WI38 (cell line): ENCODE data around the gene PAM.

Source experiments
- H3K4me3 ChIP-seq: 2 replicates; pipeline ENCODE4 v1.5.1; 2011; ENCODE audit warnings: low read depth, mild to moderate bottlenecking, control low read depth, low read length
- TF ChIP-seq, protein P1 (sequence below): IDR thresholded peaks from 2 replicates; pipeline ENCODE4 v1.5.1; 2012; ENCODE audit warnings: low read depth, mild to moderate bottlenecking, control low read depth, low read length

The PAM gene

DNA sequence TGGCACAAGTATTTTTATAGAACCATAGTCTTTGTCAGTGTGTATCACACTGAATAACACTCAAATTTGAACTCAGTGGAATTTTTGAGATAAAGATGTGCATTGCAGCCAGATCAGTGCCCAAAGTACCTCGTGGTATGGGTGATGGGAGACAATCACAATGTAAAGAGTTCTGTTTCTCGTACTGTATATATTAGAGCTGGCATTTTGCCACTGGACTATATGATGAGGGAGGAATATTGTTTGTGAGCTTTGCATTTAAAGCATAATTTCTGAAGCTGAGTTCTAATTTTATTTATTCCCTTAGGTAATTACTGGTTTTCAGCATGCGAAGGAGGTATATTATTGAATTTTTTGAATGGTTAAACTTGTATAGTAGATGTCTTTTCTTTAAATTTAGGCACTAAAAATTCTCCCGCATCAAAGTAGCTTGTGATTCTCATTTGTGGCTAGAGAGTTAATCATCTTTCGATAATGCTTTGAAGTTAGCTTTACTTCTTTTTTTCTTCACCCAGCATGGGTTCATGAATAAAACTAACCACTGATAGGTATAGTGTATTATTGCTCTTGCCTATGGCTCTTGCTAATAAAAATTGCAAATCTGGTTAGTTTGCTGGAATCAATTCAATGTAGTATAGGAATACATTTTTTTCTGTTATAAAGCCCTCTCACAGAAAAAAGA is 43.1 kb downstream of the PAM start:
- TF ChIP-seq, protein P1, sequence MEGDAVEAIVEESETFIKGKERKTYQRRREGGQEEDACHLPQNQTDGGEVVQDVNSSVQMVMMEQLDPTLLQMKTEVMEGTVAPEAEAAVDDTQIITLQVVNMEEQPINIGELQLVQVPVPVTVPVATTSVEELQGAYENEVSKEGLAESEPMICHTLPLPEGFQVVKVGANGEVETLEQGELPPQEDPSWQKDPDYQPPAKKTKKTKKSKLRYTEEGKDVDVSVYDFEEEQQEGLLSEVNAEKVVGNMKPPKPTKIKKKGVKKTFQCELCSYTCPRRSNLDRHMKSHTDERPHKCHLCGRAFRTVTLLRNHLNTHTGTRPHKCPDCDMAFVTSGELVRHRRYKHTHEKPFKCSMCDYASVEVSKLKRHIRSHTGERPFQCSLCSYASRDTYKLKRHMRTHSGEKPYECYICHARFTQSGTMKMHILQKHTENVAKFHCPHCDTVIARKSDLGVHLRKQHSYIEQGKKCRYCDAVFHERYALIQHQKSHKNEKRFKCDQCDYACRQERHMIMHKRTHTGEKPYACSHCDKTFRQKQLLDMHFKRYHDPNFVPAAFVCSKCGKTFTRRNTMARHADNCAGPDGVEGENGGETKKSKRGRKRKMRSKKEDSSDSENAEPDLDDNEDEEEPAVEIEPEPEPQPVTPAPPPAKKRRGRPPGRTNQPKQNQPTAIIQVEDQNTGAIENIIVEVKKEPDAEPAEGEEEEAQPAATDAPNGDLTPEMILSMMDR: no peak
- H3K4me3 ChIP-seq: no peak overlapping the region

DNA sequence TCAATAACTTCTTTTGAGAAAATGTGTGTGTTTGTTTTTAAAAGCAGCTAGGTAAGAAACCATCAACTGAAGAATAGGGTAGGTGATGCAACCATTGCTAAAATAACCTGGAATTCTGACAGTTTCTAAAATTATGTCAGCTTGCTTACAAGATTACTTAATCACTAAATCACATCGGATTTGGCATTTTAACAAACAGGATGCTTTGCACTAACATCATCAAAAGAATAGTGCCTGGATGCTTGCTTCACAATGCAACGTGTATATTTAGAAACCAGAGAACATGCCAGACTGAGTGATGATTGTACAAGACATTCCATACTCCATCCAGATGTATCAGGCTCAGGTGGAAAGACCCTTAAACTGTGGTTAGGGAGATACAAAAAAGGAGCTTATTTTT is 43.9 kb downstream of the PAM start:
- TF ChIP-seq, protein P1: no peak
- H3K4me3 ChIP-seq: no peak overlapping the region

DNA sequence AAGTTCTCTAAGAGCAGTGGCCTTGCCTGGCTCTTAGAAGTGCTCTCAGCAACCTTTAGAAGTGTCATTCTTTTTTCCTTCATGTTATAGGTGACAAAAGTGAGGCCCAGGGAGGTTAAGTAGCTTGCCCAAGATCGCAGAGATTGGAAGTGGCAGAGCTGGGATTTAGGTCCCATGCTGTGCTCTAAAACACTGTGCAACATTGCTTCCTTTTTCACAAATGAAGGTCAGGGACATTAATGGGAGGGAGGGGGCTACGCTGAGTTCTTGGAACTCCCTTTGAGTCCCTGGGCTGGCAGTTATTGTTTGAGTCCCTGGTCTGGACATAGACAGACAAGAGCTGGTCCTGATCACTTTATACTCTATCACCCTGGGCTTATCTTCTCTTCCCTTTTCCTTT is 45.3 kb downstream of the PAM start:
- no peak overlapping the region for H3K4me3 ChIP-seq
- TF ChIP-seq, protein P1: no peak

DNA sequence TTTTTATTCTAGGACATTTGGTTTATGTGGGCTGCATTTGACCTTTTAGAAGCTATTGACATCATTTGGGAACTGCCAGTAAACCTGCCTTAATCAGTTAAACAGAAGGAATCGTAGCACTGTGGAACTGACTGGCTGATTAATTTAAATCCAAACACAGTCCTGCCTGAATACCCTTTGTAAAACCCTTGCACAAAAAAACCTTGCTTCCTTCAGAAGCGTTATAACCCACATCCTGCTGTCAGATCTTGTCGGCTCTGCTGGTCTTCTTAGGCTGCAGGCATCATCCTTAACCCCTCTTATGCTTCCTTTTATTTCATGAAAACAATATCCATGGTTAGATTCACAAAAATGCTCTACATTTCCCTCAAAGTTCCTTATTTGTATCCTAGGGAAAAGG is 46.3 kb downstream of the PAM start:
- no peak overlapping the region for H3K4me3 ChIP-seq
- TF ChIP-seq, protein P1: no peak

DNA sequence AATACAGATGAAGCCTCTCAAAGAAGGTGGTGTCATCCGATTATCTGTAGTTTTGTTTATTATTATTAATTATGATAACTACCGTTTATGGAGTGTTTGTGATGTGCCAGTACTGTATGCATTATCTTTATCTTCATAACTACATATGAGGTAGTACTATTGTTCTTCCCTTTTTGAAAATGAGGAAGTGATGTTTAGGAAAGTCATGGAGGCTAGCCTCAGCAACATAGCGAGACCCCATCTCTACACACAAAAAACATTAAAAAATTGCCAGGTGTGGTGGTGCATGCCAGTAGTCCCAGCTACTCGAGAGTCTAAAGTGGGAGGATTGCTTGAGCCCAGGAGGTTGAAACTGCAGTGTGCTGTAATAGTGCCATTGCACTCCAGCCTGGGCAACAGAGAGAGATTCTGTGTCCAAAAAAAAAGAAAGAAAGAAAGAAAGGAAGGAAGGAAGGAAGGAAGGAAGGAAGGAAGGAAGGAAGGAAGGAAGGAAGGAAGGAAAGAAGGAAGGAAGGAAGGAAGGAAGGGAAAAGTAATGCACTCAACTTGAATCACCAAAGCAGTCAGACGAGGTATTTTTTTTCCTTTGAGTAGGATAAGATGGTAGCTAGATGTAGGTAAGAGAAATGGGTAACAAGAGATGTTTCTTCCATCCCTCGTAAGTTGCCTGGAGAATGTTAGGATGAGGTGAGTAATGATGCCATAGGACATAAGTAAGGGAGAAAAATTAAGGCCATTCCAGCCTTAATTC is 47.8 kb downstream of the PAM start:
- H3K4me3 ChIP-seq: no peak overlapping the region
- TF ChIP-seq, protein P1: no peak

DNA sequence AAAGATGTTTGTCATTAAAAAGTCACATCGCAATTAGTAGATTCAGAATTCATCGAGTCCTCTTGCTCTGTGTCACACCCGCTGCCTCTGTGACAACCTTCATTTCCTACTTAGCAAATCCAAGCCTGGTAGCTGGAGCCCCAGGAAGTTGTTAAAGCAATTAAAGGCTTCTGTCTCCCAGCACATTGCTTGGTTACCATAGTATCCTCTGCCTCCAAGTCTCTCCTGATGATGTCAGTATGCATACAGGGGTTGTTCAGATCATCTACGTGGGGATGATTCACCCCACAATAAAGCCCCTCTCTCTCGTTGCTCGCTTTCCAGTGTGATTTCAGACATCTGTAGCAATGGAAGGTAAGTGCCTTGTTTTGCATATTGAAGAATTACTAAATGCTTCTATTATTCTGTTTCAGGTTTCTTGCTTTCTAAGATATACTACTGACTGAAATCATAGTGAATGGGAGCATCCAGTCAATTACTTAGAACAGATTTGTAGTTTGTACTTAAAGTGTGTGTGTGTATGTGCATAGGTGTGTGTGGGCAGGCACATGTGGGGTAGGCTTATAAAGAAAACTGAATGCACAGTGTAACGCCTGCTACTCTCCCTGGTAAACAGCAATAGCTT is 52.9 kb downstream of the PAM start:
- TF ChIP-seq, protein P1: no peak
- H3K4me3 ChIP-seq: no peak overlapping the region

DNA sequence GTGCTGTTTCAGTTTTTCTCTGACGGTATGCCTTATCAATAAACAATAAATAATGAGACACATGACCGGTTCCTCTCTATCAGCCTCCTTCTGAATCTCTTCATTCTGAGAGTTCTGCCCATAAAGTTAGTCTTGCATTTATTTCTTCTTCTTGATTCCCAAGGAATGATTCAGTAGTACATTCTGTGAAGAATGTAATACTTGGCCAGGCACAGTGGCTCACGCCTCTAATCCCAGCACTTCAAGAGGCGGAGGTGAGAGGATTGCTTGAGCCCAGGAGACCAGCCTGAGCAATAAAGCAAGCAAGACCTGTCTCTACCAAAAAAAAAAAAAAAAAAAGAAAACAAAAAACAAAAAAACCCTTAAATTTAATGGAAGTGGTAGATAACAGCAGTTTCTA is 53.9 kb downstream of the PAM start:
- TF ChIP-seq, protein P1: no peak
- no peak overlapping the region for H3K4me3 ChIP-seq
